H1 (cell line): ENCODE measurements around the gene FAM53A. TPM values are rescaled to one million over a fixed set of nuclear protein-coding genes. Genes with fewer than 3 reads are reported as not detected.

Experiments
- CTCF ChIA-PET: fragments of 300-600 bp; sonication (Branson Sonifier 250); formaldehyde crosslinking; loops from one replicate; lab custom pipeline; 2021; ENCODE audit not compliant: partially characterized antibody; lab: Charles Lee
- POLR2A ChIA-PET: fragments of 300-600 bp; sonication (Branson Sonifier 250); formaldehyde crosslinking; loops from one replicate; lab custom pipeline; 2021; ENCODE audit warnings: inconsistent platforms; ENCODE audit not compliant: partially characterized antibody; lab: Charles Lee
- DNase-seq, 2 experiments: peaks; one replicate each; pipeline versions ENCODE4 v3.0.0 to v3.0.0-alpha.2; 2010 to 2022; ENCODE audit warnings: low spot score in 2 of 2, low read depth in 1 of 2, mixed read lengths in 1 of 2
- FAIRE-seq: peaks from 2 replicates; lab custom pipeline; 2011; peaks lifted over from hg19 to GRCh38; lab: Jason Lieb, UNC
- H2AFZ ChIP-seq: 2 replicates; pipeline ENCODE4 v1.8.1; 2012; ENCODE audit warnings: low read length, inconsistent platforms
- H2AK5ac ChIP-seq: 2 replicates; pipeline ENCODE4 v1.6.1; 2013; ENCODE audit warnings: low read depth, low read length
- H2BK120ac ChIP-seq: replicated peaks from 2 replicates; pipeline ENCODE3; 2013; ENCODE audit warnings: low read depth, low read length, inconsistent platforms
- H2BK12ac ChIP-seq: 2 replicates; pipeline ENCODE4 v1.6.1; 2013; ENCODE audit warnings: low read depth, low read length
- H2BK15ac ChIP-seq: 2 replicates; pipeline ENCODE4 v1.6.1; 2013; ENCODE audit warnings: low read length
- H2BK20ac ChIP-seq: 2 replicates; pipeline ENCODE4 v1.6.1; 2013; ENCODE audit warnings: low read length
- H2BK5ac ChIP-seq: 2 replicates; pipeline ENCODE4 v1.6.1; 2013; ENCODE audit warnings: low read depth, low read length
- H3K14ac ChIP-seq: 2 replicates; pipeline ENCODE4 v1.6.1; 2013; ENCODE audit warnings: inconsistent platforms; ENCODE audit not compliant: insufficient read length
- H3K18ac ChIP-seq: 2 replicates; pipeline ENCODE4 v1.6.1; 2013; ENCODE audit warnings: low read length; ENCODE audit errors: extremely low read depth
- H3K23ac ChIP-seq: 2 replicates; pipeline ENCODE4 v1.6.1; 2013; ENCODE audit warnings: inconsistent platforms; ENCODE audit not compliant: insufficient read length
- H3K23me2 ChIP-seq: 2 replicates; pipeline ENCODE4 v1.6.1; 2013; ENCODE audit warnings: low read depth, low read length
- H3K27ac ChIP-seq: 2 replicates; pipeline ENCODE4 v1.6.1; 2011; ENCODE audit warnings: low read depth, low read length, inconsistent platforms
- H3K27me3 ChIP-seq, 4 experiments: replicated peaks in 1 of 4; 1 replicate in 1 of 4; 2 replicates in 3 of 4; pipeline versions ENCODE4 v1.6.1 to v1.8.1; 2011 to 2013; ENCODE audit warnings: low read length in 3 of 4, mild to moderate bottlenecking in 3 of 4, inconsistent platforms in 2 of 4, mixed read lengths in 2 of 4, moderate library complexity in 1 of 4; ENCODE audit not compliant: control insufficient read depth in 3 of 4, insufficient read depth in 3 of 4; ENCODE audit errors: extremely low read depth in 1 of 4
- H3K36me3 ChIP-seq, 4 experiments: 2 replicates each; pipeline versions ENCODE4 v1.6.1 to v1.8.1; 2011 to 2013; ENCODE audit warnings: mild to moderate bottlenecking in 4 of 4, low read length in 3 of 4, moderate library complexity in 2 of 4, control low read depth in 1 of 4, inconsistent platforms in 1 of 4; ENCODE audit not compliant: insufficient read depth in 4 of 4, control insufficient read depth in 2 of 4
- H3K4ac ChIP-seq: replicated peaks from 2 replicates; pipeline ENCODE3; 2013; ENCODE audit warnings: low read length, low read depth, mixed read lengths, inconsistent platforms; ENCODE audit not compliant: insufficient read length
- H3K4me1 ChIP-seq, 4 experiments: replicated peaks in 1 of 4; 1 replicate in 1 of 4; 2 replicates in 3 of 4; pipeline versions ENCODE4 v1.6.1 to v1.8.1; 2011 to 2013; ENCODE audit warnings: low read length in 3 of 4, inconsistent platforms in 2 of 4, mixed read lengths in 1 of 4; ENCODE audit not compliant: insufficient read depth in 4 of 4, control insufficient read depth in 3 of 4
- H3K4me2 ChIP-seq, 2 experiments: 2 replicates each; pipeline versions ENCODE4 v1.6.1 to v1.8.1; 2011 to 2013; ENCODE audit warnings: low read depth in 2 of 2, low read length in 2 of 2, control low read depth in 1 of 2, inconsistent platforms in 1 of 2, mild to moderate bottlenecking in 1 of 2; ENCODE audit not compliant: insufficient read depth in 1 of 2
- H3K4me3 ChIP-seq, 4 experiments: fragments of 200-600, 300-600 bp in 1 of 4; sonication (generic), shearing (Covaris generic), sonication (Bioruptor Twin) in 1 of 4; 2 replicates each; pipeline versions ENCODE4 v1.5.1 to v1.8.1; 2011 to 2016; ENCODE audit warnings: low read length in 4 of 4, low read depth in 3 of 4, control low read depth in 2 of 4, inconsistent platforms in 2 of 4, mild to moderate bottlenecking in 2 of 4, mixed read lengths in 1 of 4, moderate library complexity in 1 of 4; ENCODE audit not compliant: insufficient read depth in 2 of 4; ENCODE audit errors: extremely low read depth in 1 of 4
- H3K56ac ChIP-seq: replicated peaks from 2 replicates; pipeline ENCODE3; 2013; ENCODE audit warnings: low read depth, mild to moderate bottlenecking, mixed read lengths, low read length, inconsistent platforms; ENCODE audit not compliant: insufficient read length
- H3K79me1 ChIP-seq: 2 replicates; pipeline ENCODE4 v1.6.1; 2013; ENCODE audit warnings: low read depth, low read length, control low read depth
- H3K79me2 ChIP-seq, 2 experiments: 2 replicates each; pipeline versions ENCODE4 v1.6.1 to v1.8.1; 2012 to 2013; ENCODE audit warnings: low read length in 2 of 2, mild to moderate bottlenecking in 2 of 2, inconsistent platforms in 1 of 2; ENCODE audit not compliant: insufficient read depth in 2 of 2, control insufficient read depth in 1 of 2
- H3K9ac ChIP-seq, 4 experiments: replicated peaks in 1 of 4; 1 replicate in 1 of 4; 2 replicates in 3 of 4; pipeline versions ENCODE4 v1.6.1 to v1.8.1; 2011 to 2013; ENCODE audit warnings: low read depth in 3 of 4, low read length in 3 of 4, control low read depth in 2 of 4, mild to moderate bottlenecking in 2 of 4, moderate library complexity in 2 of 4, inconsistent platforms in 1 of 4; ENCODE audit errors: extremely low read depth in 1 of 4
- H3K9me3 ChIP-seq, 2 experiments: 2 replicates each; pipeline versions ENCODE4 v1.6.1 to v1.8.1; 2012 to 2013; ENCODE audit warnings: mild to moderate bottlenecking in 2 of 2, moderate library complexity in 2 of 2, control low read depth in 1 of 2, inconsistent platforms in 1 of 2, low read depth in 1 of 2, low read length in 1 of 2, mixed read lengths in 1 of 2; ENCODE audit not compliant: insufficient read depth in 2 of 2
- H4K20me1 ChIP-seq, 2 experiments: replicated peaks in 1 of 2; 2 replicates each; pipeline versions ENCODE3 to v1.8.1; 2011 to 2013; ENCODE audit warnings: inconsistent platforms in 2 of 2, low read length in 2 of 2, mild to moderate bottlenecking in 1 of 2; ENCODE audit not compliant: insufficient read depth in 2 of 2, control insufficient read depth in 1 of 2
- H4K5ac ChIP-seq: 2 replicates; pipeline ENCODE4 v1.6.1; 2013; ENCODE audit warnings: low read length, low read depth, mixed read lengths, inconsistent platforms; ENCODE audit not compliant: insufficient read length
- H4K8ac ChIP-seq: 2 replicates; pipeline ENCODE4 v1.8.0; 2013; ENCODE audit warnings: mild to moderate bottlenecking, moderate library complexity, low read length, inconsistent platforms; ENCODE audit not compliant: insufficient read depth; ENCODE audit errors: extremely low read depth
- H4K91ac ChIP-seq: replicated peaks from 2 replicates; pipeline ENCODE3; 2013; ENCODE audit warnings: low read length, mixed read lengths, inconsistent platforms; ENCODE audit not compliant: insufficient read length
- ATF3 ChIP-seq: IDR thresholded peaks from 2 replicates; pipeline ENCODE4 v1.6.1; 2011; ENCODE audit warnings: low read depth, mild to moderate bottlenecking, low read length; ENCODE audit not compliant: insufficient read depth
- CBX8 ChIP-seq: fragments of 300-800, 300-1000 bp; sonication (generic); IDR thresholded peaks from 2 replicates; pipeline ENCODE4 v1.7.1; 2016; ENCODE audit warnings: low read depth, low read length, borderline replicate concordance
- CEBPB ChIP-seq: IDR thresholded peaks from 2 replicates; pipeline ENCODE4 v1.6.1; 2012; ENCODE audit warnings: low read depth, low read length
- CTCF ChIP-seq, 3 experiments: IDR thresholded peaks; 1 replicate in 2 of 3; 2 replicates in 1 of 3; pipeline versions ENCODE4 v1.5.1 to v1.6.1; 2011; ENCODE audit warnings: low read length in 3 of 3, mild to moderate bottlenecking in 3 of 3, inconsistent platforms in 2 of 3, low read depth in 1 of 3, moderate library complexity in 1 of 3; ENCODE audit not compliant: insufficient read depth in 1 of 3; ENCODE audit errors: control extremely low read depth in 1 of 3
- FOSL1 ChIP-seq: IDR thresholded peaks from 2 replicates; pipeline ENCODE4 v1.6.1; 2011; ENCODE audit warnings: mild to moderate bottlenecking, low read depth, low read length, moderate library complexity; ENCODE audit not compliant: insufficient read depth
- SAP30 ChIP-seq: fragments of 300-600 bp; sonication (generic); IDR thresholded peaks from 2 replicates; pipeline ENCODE4 v1.7.1; 2012; ENCODE audit warnings: low read length, moderate library complexity, mild to moderate bottlenecking, inconsistent platforms; ENCODE audit not compliant: insufficient read depth, insufficient replicate concordance
- SP1 ChIP-seq: IDR thresholded peaks from 2 replicates; pipeline ENCODE4 v1.6.1; 2011; ENCODE audit warnings: low read depth, low read length
- TCF12 ChIP-seq: IDR thresholded peaks from 2 replicates; pipeline ENCODE4 v1.6.1; 2011; ENCODE audit warnings: low read depth, mild to moderate bottlenecking, low read length
- USF2 ChIP-seq: IDR thresholded peaks from 2 replicates; pipeline ENCODE4 v1.6.1; 2011; ENCODE audit warnings: low read length, improper control_type of control experiment
- ZNF274 ChIP-seq: IDR thresholded peaks from 2 replicates; pipeline ENCODE4 v1.7.0; 2012; ENCODE audit warnings: low read length, borderline replicate concordance; ENCODE audit errors: extremely low read depth
- WGBS, 2 experiments: shearing (Covaris generic) in 1 of 2; methylation state at CpG; one replicate each; pipeline versions ENCODE4 v1.1.6 to v1.1.7; 2013 to 2015; ENCODE audit warnings: low lambda C conversion rate in 2 of 2, mixed read lengths in 2 of 2, inconsistent platforms in 1 of 2, low coverage in 1 of 2, missing lambda C conversion rate in 1 of 2; ENCODE audit not compliant: insufficient replicate concordance in 2 of 2, insufficient coverage in 1 of 2, insufficient read length in 1 of 2; ENCODE audit errors: extremely low coverage in 1 of 2, missing lambda C conversion rate in 1 of 2; 5-methylcytosine and 5-hydroxymethylcytosine counted together
- polyA plus RNA-seq, 7 experiments: library from polyadenylated mRNA; depleted of rRNA in 3 of 7; stranded (reverse) in 5 of 7; unstranded in 2 of 7; fragments of >200 nt in 5 of 7; fragments of 200-250 nt in 2 of 7; gene quantifications; 1 replicate in 5 of 7; 2 replicates in 1 of 7; 4 replicates in 1 of 7; pipeline versions ENCODE4 v1.2.1 to v1.2.3, GENCODE V29; 2011 to 2013; ENCODE audit warnings: missing spikeins in 2 of 7, mixed read lengths in 2 of 7
- total RNA-seq: library from RNA; stranded (reverse); fragmentation: NEBNext Ultra II Directional; extraction: Animal tissue kit (Norgen Biotek cat#: 25700); gene quantifications from 2 replicates; pipeline ENCODE4 v1.2.1, GENCODE V29; 2021

FAM53A gene
- total and polyA plus RNA-seq, 2 of the 8 experiments (the other 6 are each of a cell fraction or from before 2014, with no cell fraction given): 1.9 to 2.0 TPM

DNA sequence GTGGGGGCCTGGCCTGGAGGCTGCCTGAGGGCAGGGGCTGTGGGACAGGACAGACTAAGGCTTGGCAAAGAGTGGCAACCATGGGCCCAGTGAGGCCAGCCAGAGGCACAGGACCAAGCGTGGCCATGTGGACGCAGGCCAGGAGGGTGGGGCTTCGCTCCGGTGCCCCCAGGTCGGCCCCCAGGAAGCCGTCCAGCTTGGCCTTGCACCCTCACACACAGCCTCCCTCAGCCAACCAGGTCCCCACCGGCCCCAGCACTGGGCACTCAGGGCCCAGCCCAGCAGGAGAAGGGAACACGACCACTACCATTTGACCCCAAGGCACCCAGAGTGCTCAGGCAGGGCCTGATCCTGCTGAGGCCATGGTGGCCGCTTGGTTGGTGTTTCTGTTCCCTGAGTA is 57.2 kb downstream of the FAM53A start:
- Histone ChIP-seq H3K27ac (no peak overlapping the region), H3K18ac (no peak overlapping the region), H3K9me3 (peaks cover 0 to 27% of the 10 kb centered on the region in 2 experiments; a peak in 2 of 4 replicates), H4K8ac (no peak overlapping the region), H3K4me2 (no peak overlapping the region), H3K9ac (no peak overlapping the region), H4K5ac (no peak overlapping the region), H3K4me3 (no peak overlapping the region), H3K4ac (no peak overlapping the region), H2BK20ac (no peak overlapping the region), H2AFZ (no peak overlapping the region), H3K27me3 (no peaks in the 10 kb centered on the region), H2BK120ac (no peak overlapping the region), H3K36me3 (no peaks in the 10 kb centered on the region), H3K79me2 (no peaks in the 10 kb centered on the region), H3K4me1 (no peaks in the 10 kb centered on the region), H2BK12ac (no peak overlapping the region), H2AK5ac (no peak overlapping the region), H4K20me1 (no peaks in the 10 kb centered on the region), H2BK15ac (no peak overlapping the region), H3K14ac (no peak overlapping the region), H2BK5ac (no peak overlapping the region), H3K56ac (no peak overlapping the region), H3K79me1 (no peaks in the 10 kb centered on the region), H3K23me2 (no peaks in the 10 kb centered on the region), H4K91ac (no peak overlapping the region), H3K23ac (no peak overlapping the region)
- ChIA-PET CTCF (interaction anchor here (0.7 to 1.6 kb wide), 3 partner anchors 113 to 273 kb away, joined by 3 to 4 read pairs (median 3); no protein-coding TSS in a partner anchor), POLR2A (no interaction called here)
- WGBS, 2 experiments: 87% methylated on average over 7 of the region's 9 CpGs; no CpG with 5 or more reads in 1 of the 2 experiments
- FAIRE-seq (no peak), DNase-seq (no peak)
- TF ChIP-seq CEBPB: no peak
- TF ChIP-seq ATF3: no peak
- no peak for TF ChIP-seq TCF12
- TF ChIP-seq USF2: no peak
- no peak for TF ChIP-seq ZNF274
- no peak for TF ChIP-seq SAP30
- TF ChIP-seq CBX8: no peak
- TF ChIP-seq CTCF (IDR thresholded peaks at IDR 0.05; ENCODE audit: control extremely low read depth in 1 of 3, insufficient read depth in 1 of 3, low read depth in 1 of 3, low read length in 3 of 3): no peak
- no peak for TF ChIP-seq SP1
- TF ChIP-seq FOSL1: no peak
